Aorta (tissue), 5 donors: ENCODE results near the gene UBL4A. TPM values are rescaled to one million over a fixed set of nuclear protein-coding genes. Genes with fewer than 3 reads are reported as not detected.

ENCODE experiments used
- ATAC-seq: fragments of 200-7000 bp; cut with Tn5 transposase; one replicate; pipeline ENCODE4 v1.9.1; 2022; ENCODE audit warnings: moderate library complexity; ENCODE audit not compliant: low FRiP score
- DNase-seq, 2 donors: peaks; one replicate each; pipeline ENCODE4 v3.0.0-alpha.2; 2020
- H3K27ac ChIP-seq, 2 donors: one replicate each; pipeline ENCODE4 v1.5.1; 2013; ENCODE audit warnings: low read length in 2 of 2, mild to moderate bottlenecking in 2 of 2, moderate library complexity in 2 of 2, control low read depth in 1 of 2, inconsistent platforms in 1 of 2, low read depth in 1 of 2
- H3K27me3 ChIP-seq, 2 donors: one replicate each; pipeline ENCODE4 v1.6.1; 2013; ENCODE audit warnings: control low read depth in 1 of 2, low read length in 1 of 2, mild to moderate bottlenecking in 1 of 2, moderate library complexity in 1 of 2; ENCODE audit not compliant: insufficient read depth in 2 of 2, control insufficient read depth in 1 of 2
- H3K36me3 ChIP-seq, 2 donors: one replicate each; pipeline ENCODE4 v1.6.1; 2013; ENCODE audit warnings: control low read depth in 1 of 2, low read length in 1 of 2, mild to moderate bottlenecking in 1 of 2; ENCODE audit not compliant: insufficient read depth in 2 of 2, control insufficient read depth in 1 of 2
- H3K4me1 ChIP-seq, 2 donors: one replicate each; pipeline ENCODE4 v1.6.1; 2013; ENCODE audit warnings: low read length in 2 of 2, control low read depth in 1 of 2, mild to moderate bottlenecking in 1 of 2, moderate library complexity in 1 of 2; ENCODE audit not compliant: insufficient read depth in 2 of 2, control insufficient read depth in 1 of 2
- H3K4me3 ChIP-seq, 2 donors: one replicate each; pipeline ENCODE4 v1.5.1; 2013; ENCODE audit warnings: low read length in 2 of 2, control low read depth in 1 of 2, mild to moderate bottlenecking in 1 of 2
- H3K9me3 ChIP-seq: one replicate; pipeline ENCODE4 v1.6.1; 2013; ENCODE audit warnings: mild to moderate bottlenecking, low read length; ENCODE audit not compliant: control insufficient read depth
- whole genome bisulfite sequencing, 2 donors: extraction: QIAGEN DNeasy Blood & Tissue Kit; methylation state at CpG; one replicate each; pipeline ENCODE4 v1.1.7; 2013; 5-methylcytosine and 5-hydroxymethylcytosine counted together
- intact Hi-C, 2 donors: fragments of 100-400 bp; cut with DNase I; formaldehyde crosslinking; loops; one replicate each; pipeline versions ENCODE4 v1.14.2 to v1.15.0; 2022
- polyA plus RNA-seq, 2 donors: library from polyadenylated mRNA; stranded (reverse); fragments of 200-250 nt; gene quantifications; one replicate each; pipeline ENCODE4 v1.2.3, GENCODE V29; 2013
- total RNA-seq, 2 donors: library from RNA; stranded (reverse); fragmentation: NEBNext Ultra II Directional; extraction: Animal tissue kit (Norgen Biotek cat#: 25700); gene quantifications; one replicate each; pipeline ENCODE4 v1.2.1, GENCODE V29; 2021
- donor health status: healthy with polysubstance abuse.
- donor health status: Bipolar disorder and iron deficiency.
- donor health status: DM: no; HTN: no; CAD: no.
- donor health status: DM: no; HTN: no; CAD: no.
- donor health status: DM: yes; HTN: yes; CAD: no.

Gene UBL4A
- total and polyA plus RNA-seq, 4 donors = 20.5 to 27.2 (median 25.5) TPM

DNA sequence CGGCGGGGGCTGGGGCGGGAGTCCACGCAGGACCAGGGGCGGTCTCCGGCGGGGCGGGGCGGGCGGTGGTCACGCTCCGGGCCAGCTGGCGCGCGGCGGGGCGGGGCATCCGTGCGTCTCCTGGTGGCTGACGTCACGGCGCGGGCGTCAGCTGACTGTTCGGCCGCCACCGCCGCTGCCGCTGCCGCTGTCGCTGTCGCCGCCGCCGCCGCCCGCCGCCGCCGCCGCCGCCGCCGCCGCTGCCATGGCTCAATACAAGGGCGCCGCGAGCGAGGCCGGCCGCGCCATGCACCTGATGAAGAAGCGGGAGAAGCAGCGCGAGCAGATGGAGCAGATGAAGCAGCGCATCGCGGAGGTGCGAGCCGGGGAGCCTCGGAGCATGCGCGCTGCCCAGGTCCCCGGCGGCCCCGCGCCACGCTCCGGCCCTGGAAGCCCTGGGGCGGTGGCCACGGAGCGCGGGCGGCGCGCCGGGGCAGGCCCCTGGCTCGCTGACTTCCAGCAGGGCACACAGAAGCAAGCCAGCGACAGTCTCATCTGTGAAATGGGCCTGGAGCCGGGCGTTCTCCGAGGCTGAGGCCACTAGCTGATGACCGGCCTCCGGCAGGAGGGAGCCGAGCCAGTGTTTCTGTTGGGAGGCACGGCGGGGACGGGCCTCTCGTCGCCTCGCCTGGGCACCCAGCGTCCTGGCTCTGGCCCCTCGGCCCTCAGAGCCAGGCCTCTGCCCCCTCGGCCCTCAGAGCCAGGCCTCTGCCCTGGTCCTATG is 42.2 kb downstream of the UBL4A start, which contains the start of gene FAM50A:
FAM50A (plus strand) TSS at position 150 of the 763 bp plus-strand sequence; CDS start at position 245, 95 bp downstream.
- WGBS, 2 donors = 0 to 33% methylated on average over 45 to 94 of the region's 94 CpGs
- H3K4me3 ChIP-seq = peak within 1 kb of the TSS; percentile 23 to 59
- peaks cover 0 to 5% of the 10 kb centered on the region in 2 donors for H3K36me3 ChIP-seq

DNA sequence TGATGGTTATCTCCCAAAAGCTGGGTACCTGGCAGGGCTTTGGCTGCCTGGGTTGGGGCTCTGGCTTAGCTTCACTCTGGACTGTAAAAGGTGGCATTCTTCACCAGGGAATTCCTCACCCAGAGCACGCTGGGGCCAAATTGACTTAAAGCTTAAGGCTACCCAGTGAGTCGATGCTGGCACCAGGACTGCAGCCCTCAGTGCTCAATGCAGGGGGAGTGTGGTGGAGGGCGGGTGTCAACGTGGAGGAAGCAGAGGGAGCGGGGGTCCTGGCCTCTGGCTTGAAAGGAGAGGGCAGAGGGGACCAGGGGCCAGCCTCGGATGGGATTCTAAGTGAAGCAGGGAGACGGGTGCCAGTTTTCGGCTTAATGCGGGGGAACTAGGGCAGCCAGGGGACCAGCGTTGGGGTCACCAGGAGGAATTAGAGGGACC is 42.9 kb downstream of the UBL4A start:
- intact Hi-C loops = no loop called here
- no peaks in the 10 kb centered on the region for H3K4me1 ChIP-seq
- WGBS, 2 donors = 5 to 34% methylated on average over 10 of the region's 10 CpGs
- no peak for DNase-seq
- ATAC-seq = no peak
- H3K4me3 ChIP-seq = no peak overlapping the region
- H3K9me3 ChIP-seq = no peaks in the 10 kb centered on the region
- peak overlapping the region in 1 of 2 donors; percentile 84 for H3K27ac ChIP-seq
- peaks cover 0 to 1% of the 10 kb centered on the region in 2 donors for H3K36me3 ChIP-seq
- no peaks in the 10 kb centered on the region for H3K27me3 ChIP-seq

More for the DNA sequence above, 42.2 kb downstream of the UBL4A start, which contains the start of gene FAM50A:
- Histone ChIP-seq H3K4me1 (no peaks in the 10 kb centered on the region), H3K9me3 (no peaks in the 10 kb centered on the region), H3K27ac (peak within 1 kb of the TSS in 1 of 2 donors; percentile 84), H3K27me3 (no peaks in the 10 kb centered on the region)
- ATAC-seq (peak; percentile 83), DNase-seq (peak; percentile 86 to 92)
- intact Hi-C loops = loop anchor here in 1 of 2 donors (1.0 kb wide), 1 partner anchor 34 kb away; no protein-coding TSS in a partner anchor

DNA sequence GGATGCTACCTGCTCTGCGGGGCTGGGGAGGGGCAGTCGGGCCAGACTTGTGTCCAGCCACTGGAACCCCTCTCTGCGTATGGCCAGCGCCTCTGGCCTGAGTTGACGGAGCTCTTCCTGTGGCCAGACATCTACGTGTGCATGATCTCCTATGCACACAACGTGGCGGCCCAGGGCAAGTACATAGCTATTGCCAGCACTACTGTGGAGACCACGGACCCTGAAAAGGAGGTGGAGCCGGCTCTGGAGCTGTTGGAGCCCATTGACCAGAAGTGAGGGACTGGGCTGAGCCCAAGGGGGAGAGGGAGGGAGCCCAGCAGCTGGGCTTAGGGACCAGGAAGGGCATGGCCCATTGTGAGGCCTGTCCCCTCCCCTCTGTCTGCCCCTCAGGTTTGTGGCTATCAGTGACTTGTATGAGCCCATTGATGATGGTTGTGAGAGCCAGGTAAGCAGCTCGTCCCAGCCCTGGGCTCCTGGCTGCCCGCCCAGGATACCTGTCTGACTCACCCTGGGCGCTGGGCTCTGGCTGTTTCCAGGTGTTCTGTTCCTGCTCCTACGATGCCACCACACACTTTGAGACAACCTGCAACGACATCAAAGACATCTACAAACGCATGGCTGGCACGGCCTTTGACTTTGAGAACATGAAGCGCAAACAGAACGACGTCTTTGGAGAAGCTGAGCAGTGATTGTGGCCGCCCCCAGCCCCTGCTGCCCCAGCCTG is 44.3 kb downstream of the UBL4A start:
- DNase-seq (no peak), ATAC-seq (no peak)
- H3K27me3 ChIP-seq = no peaks in the 10 kb centered on the region
- intact Hi-C loops = no loop called here
- H3K36me3 ChIP-seq = peaks cover 0 to 1% of the 10 kb centered on the region in 2 donors
- WGBS, 2 donors = 76 to 78% methylated on average over 21 of the region's 21 CpGs
- no peak overlapping the region for H3K4me3 ChIP-seq
- H3K27ac ChIP-seq = no peak overlapping the region
- no peaks in the 10 kb centered on the region for H3K4me1 ChIP-seq
- H3K9me3 ChIP-seq = no peaks in the 10 kb centered on the region

DNA sequence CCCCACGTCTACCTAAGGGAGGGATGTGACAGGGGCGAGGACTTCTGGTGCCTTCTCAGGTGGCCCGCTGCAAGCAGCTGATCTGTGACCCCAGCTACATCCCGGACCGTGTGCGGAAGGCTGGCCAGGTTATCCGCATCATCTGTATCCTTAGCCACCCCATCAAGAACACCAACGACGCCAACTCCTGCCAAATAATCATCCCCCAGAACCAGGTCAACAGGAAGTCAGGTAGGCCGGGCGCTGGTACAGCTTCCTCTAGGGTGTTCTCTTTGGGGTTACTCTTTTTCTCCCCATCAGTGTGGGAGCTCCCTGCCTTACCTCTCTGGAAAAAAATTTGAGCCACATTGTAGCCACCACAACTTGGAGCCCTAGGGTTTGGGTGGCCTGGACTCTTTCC is 44.9 kb downstream of the UBL4A start:
- 82 to 90% methylated on average over 11 of the region's 11 CpGs for WGBS, 2 donors
- intact Hi-C loops = no loop called here
- DNase-seq = no peak
- H3K36me3 ChIP-seq = peaks cover 0 to 1% of the 10 kb centered on the region in 2 donors
- H3K27me3 ChIP-seq = no peaks in the 10 kb centered on the region
- no peaks in the 10 kb centered on the region for H3K9me3 ChIP-seq
- no peak overlapping the region for H3K27ac ChIP-seq
- no peak for ATAC-seq
- no peaks in the 10 kb centered on the region for H3K4me1 ChIP-seq
- no peak overlapping the region for H3K4me3 ChIP-seq

DNA sequence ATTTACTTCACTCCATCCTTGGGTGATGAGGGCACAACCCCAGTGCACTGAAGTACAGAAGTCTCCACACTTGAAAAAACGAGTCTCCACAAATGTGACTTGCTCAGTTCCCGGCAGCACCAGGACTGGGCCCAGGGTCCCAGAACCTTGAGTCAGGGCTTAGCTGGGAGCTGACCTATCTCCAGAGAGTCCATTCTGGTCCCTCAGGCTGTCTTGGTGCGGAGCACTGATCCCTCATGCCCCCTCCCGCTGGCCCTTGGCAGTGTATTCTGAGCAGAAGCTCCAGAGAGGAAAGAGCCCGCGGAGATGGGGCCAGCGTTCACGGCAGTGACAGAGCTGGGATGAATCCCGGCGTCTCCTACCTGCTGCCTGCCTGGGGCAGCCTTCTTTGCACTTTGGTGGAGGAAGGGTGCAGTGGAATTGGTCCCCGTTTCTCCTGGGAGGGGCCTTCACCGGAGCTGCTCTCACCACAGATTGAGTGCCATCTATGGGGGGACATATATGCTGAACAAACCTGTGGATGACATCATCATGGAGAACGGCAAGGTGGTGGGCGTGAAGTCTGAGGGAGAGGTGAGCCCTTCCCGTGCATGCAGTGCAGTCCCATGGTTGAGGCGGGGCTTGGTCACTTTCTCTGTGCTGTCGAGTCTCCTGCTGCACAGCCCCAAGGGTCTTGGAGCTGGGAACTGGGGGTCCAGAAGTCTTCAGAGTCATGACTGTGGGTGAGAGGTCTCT is 45.6 kb downstream of the UBL4A start:
- peaks cover 0 to 1% of the 10 kb centered on the region in 2 donors for H3K36me3 ChIP-seq
- no peaks in the 10 kb centered on the region for H3K9me3 ChIP-seq
- H3K4me3 ChIP-seq = no peak overlapping the region
- no peaks in the 10 kb centered on the region for H3K27me3 ChIP-seq
- 76 to 81% methylated on average over 17 of the region's 17 CpGs for WGBS, 2 donors
- H3K4me1 ChIP-seq = no peaks in the 10 kb centered on the region
- no peak for ATAC-seq
- H3K27ac ChIP-seq = no peak overlapping the region
- intact Hi-C loops = no loop called here
- no peak for DNase-seq

DNA sequence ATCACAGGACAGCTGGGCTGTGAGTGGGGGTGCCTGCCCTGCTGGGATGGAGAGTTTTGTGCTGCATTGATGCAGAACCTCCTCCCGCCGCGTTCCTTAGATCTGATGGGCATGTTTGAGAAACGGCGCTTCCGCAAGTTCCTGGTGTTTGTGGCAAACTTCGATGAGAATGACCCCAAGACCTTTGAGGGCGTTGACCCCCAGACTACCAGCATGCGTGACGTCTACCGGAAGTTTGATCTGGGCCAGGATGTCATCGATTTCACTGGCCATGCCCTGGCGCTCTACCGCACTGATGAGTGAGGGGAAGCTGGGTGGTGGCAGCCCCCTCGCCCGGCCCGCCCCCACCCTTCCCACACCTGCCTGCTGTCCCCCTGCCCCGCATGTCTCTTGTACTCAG is 46.6 kb downstream of the UBL4A start:
- H3K4me1 ChIP-seq = no peaks in the 10 kb centered on the region
- H3K4me3 ChIP-seq = no peak overlapping the region
- H3K27ac ChIP-seq = no peak overlapping the region
- 86 to 87% methylated on average over 17 to 18 of the region's 18 CpGs for WGBS, 2 donors
- no peaks in the 10 kb centered on the region for H3K9me3 ChIP-seq
- intact Hi-C loops = no loop called here
- ATAC-seq (no peak), DNase-seq (no peak)
- no peaks in the 10 kb centered on the region for H3K27me3 ChIP-seq
- H3K36me3 ChIP-seq = peaks cover 0 to 1% of the 10 kb centered on the region in 2 donors

DNA sequence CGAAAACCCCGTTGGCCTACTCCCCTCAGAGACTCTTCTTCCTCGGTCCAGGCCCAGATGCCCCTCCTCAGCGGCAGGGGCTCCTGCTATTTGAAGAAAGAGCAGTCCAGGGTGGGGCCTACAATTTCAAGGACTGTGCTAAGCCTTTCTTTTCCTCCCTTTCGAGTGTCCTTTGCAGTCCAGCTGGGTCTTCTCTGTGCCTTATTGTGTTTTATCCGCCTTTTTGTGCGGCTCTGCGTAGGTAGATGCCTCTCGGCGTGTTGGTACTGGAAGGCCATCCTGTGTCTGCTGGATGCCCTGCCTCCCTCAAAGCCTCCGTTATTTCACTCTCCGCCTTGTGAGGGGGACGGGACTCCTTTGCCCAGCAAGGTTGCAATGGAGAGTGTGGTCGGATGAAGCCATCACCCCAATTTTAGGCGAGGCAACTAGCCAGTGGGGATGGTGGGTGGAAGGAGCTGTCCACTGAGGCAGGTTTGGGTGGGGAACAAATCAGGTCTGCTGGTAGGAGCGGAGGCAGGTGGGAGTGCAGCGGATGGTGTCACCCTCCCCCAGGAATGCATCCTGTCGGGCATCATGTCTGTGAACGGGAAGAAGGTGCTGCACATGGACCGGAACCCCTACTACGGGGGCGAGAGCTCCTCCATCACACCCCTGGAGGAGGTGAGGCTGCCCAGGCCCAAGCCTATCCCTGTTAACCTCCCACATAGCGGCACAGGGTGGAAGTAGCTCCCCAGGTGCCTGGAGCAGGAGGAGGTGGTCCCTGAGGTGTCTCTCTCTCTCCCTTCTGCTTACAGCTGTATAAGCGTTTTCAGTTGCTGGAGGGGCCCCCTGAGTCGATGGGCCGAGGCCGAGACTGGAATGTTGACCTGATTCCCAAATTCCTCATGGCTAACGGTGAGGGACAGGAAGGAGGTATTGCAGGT is 48.2 kb downstream of the UBL4A start:
- intact Hi-C loops = no loop called here
- Histone ChIP-seq H3K36me3 (peaks cover 0 to 1% of the 10 kb centered on the region in 2 donors), H3K9me3 (no peaks in the 10 kb centered on the region), H3K27me3 (no peaks in the 10 kb centered on the region), H3K4me3 (peak overlapping the region; percentile 51 to 79), H3K27ac (no peak overlapping the region), H3K4me1 (no peaks in the 10 kb centered on the region)
- WGBS, 2 donors = 13 to 50% methylated on average over 28 of the region's 28 CpGs
- no peak for ATAC-seq
- no peak for DNase-seq
